ENCODE data around the gene OSBPL6. TPM values are rescaled to one million over a fixed set of nuclear protein-coding genes. Genes with fewer than 3 reads are reported as not detected.

The OSBPL6 gene
- total and polyA plus RNA-seq, 2 of the 13 experiments (the other 11 are each of a cell fraction or from before 2014, with no cell fraction given): 0.03 to 0.11 TPM

DNA sequence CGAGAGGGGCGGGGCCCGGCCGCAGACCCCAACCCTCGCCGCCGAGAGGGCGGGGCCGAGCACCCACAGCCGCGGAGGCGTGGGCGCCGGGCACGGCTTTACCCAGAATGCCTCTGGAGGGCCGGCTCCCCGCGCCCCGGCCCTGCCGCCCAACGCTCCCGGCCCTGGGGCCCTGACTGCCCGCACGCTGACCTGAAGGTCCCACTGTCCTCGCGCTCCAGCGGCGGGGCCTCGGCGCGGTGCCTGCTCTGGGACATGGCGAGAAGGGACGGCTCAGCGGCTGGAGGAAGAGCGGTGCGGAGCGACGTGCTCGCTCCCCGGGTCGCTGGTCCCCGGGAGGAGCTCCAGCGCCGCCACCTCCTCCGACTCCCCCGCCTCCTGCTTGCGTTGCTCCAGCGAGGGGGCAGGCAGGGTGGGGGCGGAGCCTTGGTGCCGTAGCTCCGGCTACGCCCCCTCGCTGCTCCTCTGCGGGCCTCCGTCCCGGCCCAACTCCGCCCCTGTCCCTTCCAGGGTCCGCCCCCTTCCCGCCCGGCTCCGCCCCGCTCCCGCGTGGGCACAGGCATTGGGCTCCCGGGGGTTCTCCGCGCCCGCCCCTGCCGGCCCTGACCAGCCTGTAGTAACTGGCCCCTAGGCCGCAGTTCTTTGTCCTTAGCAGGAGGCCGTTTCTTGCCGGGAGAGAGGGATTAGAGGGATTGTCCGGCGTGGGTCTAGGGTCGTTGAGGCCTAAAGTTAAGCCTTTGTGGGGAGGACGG lies 256.6 kb downstream of the OSBPL6 start, which contains the start of the genes PJVK and PRKRA (continued):
- TF ChIP-seq, protein P1, sequence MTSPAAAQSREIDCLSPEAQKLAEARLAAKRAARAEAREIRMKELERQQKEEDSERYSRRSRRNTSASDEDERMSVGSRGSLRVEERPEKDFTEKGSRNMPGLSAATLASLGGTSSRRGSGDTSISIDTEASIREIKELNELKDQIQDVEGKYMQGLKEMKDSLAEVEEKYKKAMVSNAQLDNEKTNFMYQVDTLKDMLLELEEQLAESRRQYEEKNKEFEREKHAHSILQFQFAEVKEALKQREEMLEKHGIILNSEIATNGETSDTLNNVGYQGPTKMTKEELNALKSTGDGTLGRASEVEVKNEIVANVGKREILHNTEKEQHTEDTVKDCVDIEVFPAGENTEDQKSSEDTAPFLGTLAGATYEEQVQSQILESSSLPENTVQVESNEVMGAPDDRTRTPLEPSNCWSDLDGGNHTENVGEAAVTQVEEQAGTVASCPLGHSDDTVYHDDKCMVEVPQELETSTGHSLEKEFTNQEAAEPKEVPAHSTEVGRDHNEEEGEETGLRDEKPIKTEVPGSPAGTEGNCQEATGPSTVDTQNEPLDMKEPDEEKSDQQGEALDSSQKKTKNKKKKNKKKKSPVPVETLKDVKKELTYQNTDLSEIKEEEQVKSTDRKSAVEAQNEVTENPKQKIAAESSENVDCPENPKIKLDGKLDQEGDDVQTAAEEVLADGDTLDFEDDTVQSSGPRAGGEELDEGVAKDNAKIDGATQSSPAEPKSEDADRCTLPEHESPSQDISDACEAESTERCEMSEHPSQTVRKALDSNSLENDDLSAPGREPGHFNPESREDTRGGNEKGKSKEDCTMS (CRISPR knock-in tag; conservative IDR thresholded peaks at IDR 0.05): no peak
- no peak for TF ChIP-seq ZNF3 (CRISPR knock-in tag; IDR thresholded peaks at IDR 0.05)
- TF ChIP-seq NPAS2 (CRISPR knock-in tag; IDR thresholded peaks at IDR 0.05; ENCODE audit: borderline replicate concordance): no peak
- TF ChIP-seq ZNF616 (CRISPR knock-in tag; IDR thresholded peaks at IDR 0.05; ENCODE audit: low read depth): peak; percentile 90
- no peak for TF ChIP-seq TCF7 (IDR thresholded peaks at IDR 0.05; ENCODE audit: low read depth)
- 0 out of 2 replicates have a peak, but pooled peaks have one; percentile 61 for TF ChIP-seq KDM4B (CRISPR knock-in tag; IDR thresholded peaks at IDR 0.05)
- TF ChIP-seq ZBTB42 (CRISPR knock-in tag; IDR thresholded peaks at IDR 0.05): peak; percentile 86; the same call in 1 of the 2 replicates
- TF ChIP-seq, protein P2, sequence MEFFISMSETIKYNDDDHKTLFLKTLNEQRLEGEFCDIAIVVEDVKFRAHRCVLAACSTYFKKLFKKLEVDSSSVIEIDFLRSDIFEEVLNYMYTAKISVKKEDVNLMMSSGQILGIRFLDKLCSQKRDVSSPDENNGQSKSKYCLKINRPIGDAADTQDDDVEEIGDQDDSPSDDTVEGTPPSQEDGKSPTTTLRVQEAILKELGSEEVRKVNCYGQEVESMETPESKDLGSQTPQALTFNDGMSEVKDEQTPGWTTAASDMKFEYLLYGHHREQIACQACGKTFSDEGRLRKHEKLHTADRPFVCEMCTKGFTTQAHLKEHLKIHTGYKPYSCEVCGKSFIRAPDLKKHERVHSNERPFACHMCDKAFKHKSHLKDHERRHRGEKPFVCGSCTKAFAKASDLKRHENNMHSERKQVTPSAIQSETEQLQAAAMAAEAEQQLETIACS (CRISPR knock-in tag; IDR thresholded peaks at IDR 0.05): peak; percentile 55
- no peak for TF ChIP-seq NFRKB (IDR thresholded peaks at IDR 0.05)
- TF ChIP-seq, protein P3, sequence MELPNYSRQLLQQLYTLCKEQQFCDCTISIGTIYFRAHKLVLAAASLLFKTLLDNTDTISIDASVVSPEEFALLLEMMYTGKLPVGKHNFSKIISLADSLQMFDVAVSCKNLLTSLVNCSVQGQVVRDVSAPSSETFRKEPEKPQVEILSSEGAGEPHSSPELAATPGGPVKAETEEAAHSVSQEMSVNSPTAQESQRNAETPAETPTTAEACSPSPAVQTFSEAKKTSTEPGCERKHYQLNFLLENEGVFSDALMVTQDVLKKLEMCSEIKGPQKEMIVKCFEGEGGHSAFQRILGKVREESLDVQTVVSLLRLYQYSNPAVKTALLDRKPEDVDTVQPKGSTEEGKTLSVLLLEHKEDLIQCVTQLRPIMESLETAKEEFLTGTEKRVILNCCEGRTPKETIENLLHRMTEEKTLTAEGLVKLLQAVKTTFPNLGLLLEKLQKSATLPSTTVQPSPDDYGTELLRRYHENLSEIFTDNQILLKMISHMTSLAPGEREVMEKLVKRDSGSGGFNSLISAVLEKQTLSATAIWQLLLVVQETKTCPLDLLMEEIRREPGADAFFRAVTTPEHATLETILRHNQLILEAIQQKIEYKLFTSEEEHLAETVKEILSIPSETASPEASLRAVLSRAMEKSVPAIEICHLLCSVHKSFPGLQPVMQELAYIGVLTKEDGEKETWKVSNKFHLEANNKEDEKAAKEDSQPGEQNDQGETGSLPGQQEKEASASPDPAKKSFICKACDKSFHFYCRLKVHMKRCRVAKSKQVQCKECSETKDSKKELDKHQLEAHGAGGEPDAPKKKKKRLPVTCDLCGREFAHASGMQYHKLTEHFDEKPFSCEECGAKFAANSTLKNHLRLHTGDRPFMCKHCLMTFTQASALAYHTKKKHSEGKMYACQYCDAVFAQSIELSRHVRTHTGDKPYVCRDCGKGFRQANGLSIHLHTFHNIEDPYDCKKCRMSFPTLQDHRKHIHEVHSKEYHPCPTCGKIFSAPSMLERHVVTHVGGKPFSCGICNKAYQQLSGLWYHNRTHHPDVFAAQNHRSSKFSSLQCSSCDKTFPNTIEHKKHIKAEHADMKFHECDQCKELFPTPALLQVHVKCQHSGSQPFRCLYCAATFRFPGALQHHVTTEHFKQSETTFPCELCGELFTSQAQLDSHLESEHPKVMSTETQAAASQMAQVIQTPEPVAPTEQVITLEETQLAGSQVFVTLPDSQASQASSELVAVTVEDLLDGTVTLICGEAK (IDR thresholded peaks at IDR 0.05): no peak
- TF ChIP-seq, protein P3 (CRISPR knock-in tag; IDR thresholded peaks at IDR 0.05): peak; percentile 80; the same call in 1 of the 2 replicates
- peak; percentile 95 for TF ChIP-seq PAX8 (CRISPR knock-in tag; IDR thresholded peaks at IDR 0.05; ENCODE audit: borderline replicate concordance)
- peak; percentile 72; the same call in 1 of the 2 replicates for TF ChIP-seq ZNF331 (CRISPR knock-in tag; IDR thresholded peaks at IDR 0.05)
- peak; percentile 93 for TF ChIP-seq DR1 (CRISPR knock-in tag; IDR thresholded peaks at IDR 0.05)
- peak; percentile 39; the same call in 1 of the 2 replicates for TF ChIP-seq NFE2L1 (CRISPR knock-in tag; IDR thresholded peaks at IDR 0.05; ENCODE audit: borderline replicate concordance)
